ENCODE data around the gene GSG1L. TPM values are rescaled to one million over a fixed set of nuclear protein-coding genes. Genes with fewer than 3 reads are reported as not detected.

Gene GSG1L
- total RNA-seq, 1 donor: not detected

- Histone ChIP-seq H3K27me3 (ENCODE audit: insufficient read depth, low read length) (peaks cover 57% of the 10 kb centered on the region), H3K36me3 (ENCODE audit: insufficient read depth, low read length) (no peaks in the 10 kb centered on the region), H3K9me3 (ENCODE audit: low read depth, low read length) (no peaks in the 10 kb centered on the region), H2AFZ (ENCODE audit: low read length) (no peak overlapping the region), H3K4me2 (ENCODE audit: insufficient read depth, low read length) (no peak overlapping the region), H3K4me3 (ENCODE audit: insufficient read depth, low read length) (no peak overlapping the region), H4K20me1 (ENCODE audit: insufficient read depth, low read length) (no peaks in the 10 kb centered on the region), H3K79me2 (ENCODE audit: insufficient read depth, low read length) (no peaks in the 10 kb centered on the region), H3K4me1 (ENCODE audit: insufficient read depth, low read length) (peaks cover 5% of the 10 kb centered on the region), H3K27ac (ENCODE audit: low read depth, low read length) (no peak overlapping the region)
- TF ChIP-seq, protein P1, sequence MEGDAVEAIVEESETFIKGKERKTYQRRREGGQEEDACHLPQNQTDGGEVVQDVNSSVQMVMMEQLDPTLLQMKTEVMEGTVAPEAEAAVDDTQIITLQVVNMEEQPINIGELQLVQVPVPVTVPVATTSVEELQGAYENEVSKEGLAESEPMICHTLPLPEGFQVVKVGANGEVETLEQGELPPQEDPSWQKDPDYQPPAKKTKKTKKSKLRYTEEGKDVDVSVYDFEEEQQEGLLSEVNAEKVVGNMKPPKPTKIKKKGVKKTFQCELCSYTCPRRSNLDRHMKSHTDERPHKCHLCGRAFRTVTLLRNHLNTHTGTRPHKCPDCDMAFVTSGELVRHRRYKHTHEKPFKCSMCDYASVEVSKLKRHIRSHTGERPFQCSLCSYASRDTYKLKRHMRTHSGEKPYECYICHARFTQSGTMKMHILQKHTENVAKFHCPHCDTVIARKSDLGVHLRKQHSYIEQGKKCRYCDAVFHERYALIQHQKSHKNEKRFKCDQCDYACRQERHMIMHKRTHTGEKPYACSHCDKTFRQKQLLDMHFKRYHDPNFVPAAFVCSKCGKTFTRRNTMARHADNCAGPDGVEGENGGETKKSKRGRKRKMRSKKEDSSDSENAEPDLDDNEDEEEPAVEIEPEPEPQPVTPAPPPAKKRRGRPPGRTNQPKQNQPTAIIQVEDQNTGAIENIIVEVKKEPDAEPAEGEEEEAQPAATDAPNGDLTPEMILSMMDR (IDR thresholded peaks at IDR 0.05; ENCODE audit: extremely low read depth, low read depth, low read length): no peak
- peak; percentile 60 for DNase-seq (ENCODE audit: insufficient read length, low spot score, missing footprints)
Measured at GRCh38 chr16:28064706-28065249, 1.3 kb upstream of the GSG1L start.

- no peak overlapping the region for H2AFZ ChIP-seq (ENCODE audit: low read length)
- no peak overlapping the region for H3K4me2 ChIP-seq (ENCODE audit: insufficient read depth, low read length)
- TF ChIP-seq, protein P1 (IDR thresholded peaks at IDR 0.05; ENCODE audit: extremely low read depth, low read depth, low read length): no peak
- DNase-seq (ENCODE audit: insufficient read length, low spot score, missing footprints): peak; percentile 61
- H3K9me3 ChIP-seq (ENCODE audit: low read depth, low read length): no peaks in the 10 kb centered on the region
- H3K4me3 ChIP-seq (ENCODE audit: insufficient read depth, low read length): no peak overlapping the region
- H3K27ac ChIP-seq (ENCODE audit: low read depth, low read length): no peak overlapping the region
- H3K27me3 ChIP-seq (ENCODE audit: insufficient read depth, low read length): peaks cover 60% of the 10 kb centered on the region
- no peaks in the 10 kb centered on the region for H3K36me3 ChIP-seq (ENCODE audit: insufficient read depth, low read length)
- peaks cover 5% of the 10 kb centered on the region for H3K4me1 ChIP-seq (ENCODE audit: insufficient read depth, low read length)
- H4K20me1 ChIP-seq (ENCODE audit: insufficient read depth, low read length): no peaks in the 10 kb centered on the region
- no peaks in the 10 kb centered on the region for H3K79me2 ChIP-seq (ENCODE audit: insufficient read depth, low read length)
Measured at GRCh38 chr16:28064150-28064549, 636 bp upstream of the GSG1L start.

- H3K27ac ChIP-seq (ENCODE audit: low read depth, low read length): no peak overlapping the region
- H3K27me3 ChIP-seq (ENCODE audit: insufficient read depth, low read length): peaks cover 71% of the 10 kb centered on the region
- TF ChIP-seq, protein P1 (IDR thresholded peaks at IDR 0.05; ENCODE audit: extremely low read depth, low read depth, low read length): no peak
- no peak overlapping the region for H3K4me3 ChIP-seq (ENCODE audit: insufficient read depth, low read length)
- no peaks in the 10 kb centered on the region for H4K20me1 ChIP-seq (ENCODE audit: insufficient read depth, low read length)
- peak; percentile 89 for DNase-seq (ENCODE audit: insufficient read length, low spot score, missing footprints)
- no peak overlapping the region for H3K4me2 ChIP-seq (ENCODE audit: insufficient read depth, low read length)
- no peaks in the 10 kb centered on the region for H3K9me3 ChIP-seq (ENCODE audit: low read depth, low read length)
- no peaks in the 10 kb centered on the region for H3K36me3 ChIP-seq (ENCODE audit: insufficient read depth, low read length)
- no peaks in the 10 kb centered on the region for H3K79me2 ChIP-seq (ENCODE audit: insufficient read depth, low read length)
- H2AFZ ChIP-seq (ENCODE audit: low read length): no peak overlapping the region
- H3K4me1 ChIP-seq (ENCODE audit: insufficient read depth, low read length): no peaks in the 10 kb centered on the region
Measured at GRCh38 chr16:28062847-28063521, 530 bp downstream of the GSG1L start.

DNA sequence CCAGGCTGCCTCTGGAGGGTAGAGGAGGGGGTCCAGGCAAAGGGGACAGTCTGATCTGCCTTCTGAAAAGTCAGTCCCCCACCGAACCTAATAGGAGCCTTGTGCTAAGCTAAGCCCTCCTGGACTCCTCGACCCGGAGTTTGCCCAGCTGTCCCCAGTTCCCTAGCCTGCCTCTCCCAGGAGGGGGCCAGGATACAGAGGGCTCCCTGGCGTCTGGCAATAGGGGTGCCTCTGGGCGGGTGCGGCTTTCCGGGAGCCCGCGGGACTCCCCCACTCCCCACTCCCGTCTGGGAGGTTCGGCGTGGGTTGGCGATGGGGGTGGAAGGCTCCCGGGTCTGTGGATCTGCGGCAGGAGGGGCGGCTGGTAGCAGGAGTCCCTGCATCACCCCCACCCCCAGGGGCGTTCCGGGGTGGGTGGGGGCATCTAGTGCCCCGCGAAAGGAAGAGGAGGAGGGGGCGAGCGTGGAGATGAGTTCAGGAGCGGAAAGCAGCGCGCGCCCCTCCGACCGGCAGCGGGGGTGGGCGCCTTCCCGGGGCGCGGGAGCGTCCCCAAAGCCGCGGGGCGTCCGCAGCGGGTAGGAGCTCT, 1.2 kb downstream of the GSG1L start:
- Histone ChIP-seq H3K36me3 (ENCODE audit: insufficient read depth, low read length) (no peaks in the 10 kb centered on the region), H4K20me1 (ENCODE audit: insufficient read depth, low read length) (no peaks in the 10 kb centered on the region), H3K9me3 (ENCODE audit: low read depth, low read length) (no peaks in the 10 kb centered on the region), H3K4me3 (ENCODE audit: insufficient read depth, low read length) (no peak overlapping the region), H3K27ac (ENCODE audit: low read depth, low read length) (no peak overlapping the region), H2AFZ (ENCODE audit: low read length) (no peak overlapping the region), H3K4me2 (ENCODE audit: insufficient read depth, low read length) (no peak overlapping the region), H3K27me3 (ENCODE audit: insufficient read depth, low read length) (peaks cover 72% of the 10 kb centered on the region), H3K79me2 (ENCODE audit: insufficient read depth, low read length) (no peaks in the 10 kb centered on the region), H3K4me1 (ENCODE audit: insufficient read depth, low read length) (no peaks in the 10 kb centered on the region)
- TF ChIP-seq, protein P1 (IDR thresholded peaks at IDR 0.05; ENCODE audit: extremely low read depth, low read depth, low read length): no peak
- DNase-seq (ENCODE audit: insufficient read length, low spot score, missing footprints): peak; percentile 78

All from osteoblast (primary cell).